HEK293 (cell line): ENCODE data around the gene TM7SF3.
A peak's percentile ranks its signal among the peaks of the same experiment; 100 is the strongest.

Experiments used
- CTCF ChIA-PET: fragments of 350-600 bp; formaldehyde crosslinking; extraction: SDS; loops from one replicate; lab custom pipeline; 2021; ENCODE audit warnings: antibody characterized with exemption; lab: Yijun Ruan, JAX
- POLR2A ChIA-PET: fragments of 300-600 bp; formaldehyde crosslinking; extraction: SDS; loops from one replicate; lab custom pipeline; 2020; ENCODE audit warnings: antibody characterized with exemption, inconsistent platforms; lab: Yijun Ruan, JAX
- H3K27ac ChIP-seq: fragments of 200-500 bp; sonication (Bioruptor generic); 2 replicates; pipeline ENCODE4 v1.5.1; 2014; ENCODE audit warnings: low read depth, low read length, control low read depth, inconsistent platforms; ENCODE audit errors: extremely low read depth
- H3K36me3 ChIP-seq, 2 experiments: fragments of 200-500 bp in 1 of 2; sonication (Bioruptor generic) in 1 of 2; 1 replicate in 1 of 2; 2 replicates in 1 of 2; pipeline ENCODE4 v1.5.1; 2014 to 2017; ENCODE audit warnings: inconsistent platforms in 2 of 2, low read length in 2 of 2; ENCODE audit not compliant: control insufficient read depth in 2 of 2, insufficient read depth in 1 of 2
- H3K4me1 ChIP-seq: fragments of 200-500 bp; sonication (Bioruptor generic); 2 replicates; pipeline ENCODE4 v1.5.1; 2014; ENCODE audit warnings: mild to moderate bottlenecking, low read length, inconsistent platforms; ENCODE audit not compliant: control insufficient read depth, insufficient read depth
- H3K4me3 ChIP-seq: 2 replicates; pipeline ENCODE4 v1.5.1; 2011; ENCODE audit warnings: low read depth, mild to moderate bottlenecking, control low read depth, low read length, moderate library complexity
- H3K9me3 ChIP-seq: fragments of 200-500 bp; sonication (Bioruptor generic); 2 replicates; pipeline ENCODE4 v1.5.1; 2014; ENCODE audit warnings: low read depth, low read length, inconsistent platforms; ENCODE audit not compliant: control insufficient read depth, insufficient read depth
- AEBP2 ChIP-seq: fragments of 450-650 bp; formaldehyde crosslinking; IDR thresholded peaks from 2 replicates; pipeline ENCODE4 v1.5.1; 2016; ENCODE audit warnings: missing biosample characterization, missing genetic modification characterization, borderline replicate concordance
- GLI2 ChIP-seq: fragments of 450-650 bp; formaldehyde crosslinking; IDR thresholded peaks from 2 replicates; pipeline ENCODE4; 2017; ENCODE audit warnings: missing biosample characterization, missing genetic modification characterization, low read depth, borderline replicate concordance
- GLIS1 ChIP-seq: fragments of 450-650 bp; formaldehyde crosslinking; IDR thresholded peaks from 2 replicates; pipeline ENCODE4 v1.5.1; 2016; ENCODE audit warnings: missing biosample characterization, missing genetic modification characterization
- IKZF3 ChIP-seq: fragments of 450-650 bp; IDR thresholded peaks from 2 replicates; pipeline ENCODE4 v1.5.0; 2018; ENCODE audit warnings: missing biosample characterization, mild to moderate bottlenecking, missing genetic modification characterization, moderate library complexity
- PATZ1 ChIP-seq: fragments of 450-650 bp; formaldehyde crosslinking; IDR thresholded peaks from 2 replicates; pipeline ENCODE4 v1.5.1; 2016; ENCODE audit warnings: missing biosample characterization, missing genetic modification characterization
- REST ChIP-seq: fragments of 450-650 bp; formaldehyde crosslinking; IDR thresholded peaks from 2 replicates; pipeline ENCODE4 v1.5.1; 2016; ENCODE audit warnings: missing biosample characterization, missing genetic modification characterization
- ZBTB1 ChIP-seq: fragments of 450-650 bp; formaldehyde crosslinking; IDR thresholded peaks from 2 replicates; pipeline ENCODE4 v1.5.1; 2016; ENCODE audit warnings: missing biosample characterization, missing genetic modification characterization
- ZBTB48 ChIP-seq: fragments of 450-650 bp; formaldehyde crosslinking; IDR thresholded peaks from 2 replicates; pipeline ENCODE4 v1.5.1; 2016; ENCODE audit warnings: missing biosample characterization, missing genetic modification characterization
- ZBTB7A ChIP-seq: fragments of 450-650 bp; formaldehyde crosslinking; IDR thresholded peaks from 2 replicates; pipeline ENCODE4 v1.5.1; 2016; ENCODE audit warnings: low read depth, missing biosample characterization, missing genetic modification characterization
- ZEB2 ChIP-seq: fragments of 450-650 bp; formaldehyde crosslinking; IDR thresholded peaks from 2 replicates; pipeline ENCODE4 v1.5.1; 2016; ENCODE audit warnings: missing biosample characterization, missing genetic modification characterization
- ZIC2 ChIP-seq: fragments of 450-650 bp; formaldehyde crosslinking; IDR thresholded peaks from 2 replicates; pipeline ENCODE4 v1.5.1; 2016; ENCODE audit warnings: missing biosample characterization, missing genetic modification characterization
- ZNF114 ChIP-seq: fragments of 450-650 bp; formaldehyde crosslinking; IDR thresholded peaks from 2 replicates; pipeline ENCODE4 v1.5.0; 2017; ENCODE audit warnings: missing biosample characterization, missing genetic modification characterization
- ZNF133 ChIP-seq: fragments of 450-650 bp; formaldehyde crosslinking; IDR thresholded peaks from 2 replicates; pipeline ENCODE4 v1.5.1; 2016; ENCODE audit warnings: missing biosample characterization, missing genetic modification characterization
- ZNF221 ChIP-seq: fragments of 450-650 bp; formaldehyde crosslinking; IDR thresholded peaks from 2 replicates; pipeline ENCODE4 v1.5.1; 2017; ENCODE audit warnings: missing biosample characterization, missing genetic modification characterization, borderline replicate concordance
- ZNF26 ChIP-seq: fragments of 450-650 bp; formaldehyde crosslinking; IDR thresholded peaks from 2 replicates; pipeline ENCODE4 v1.5.1; 2016; ENCODE audit warnings: missing biosample characterization, missing genetic modification characterization
- ZNF266 ChIP-seq: fragments of 450-650 bp; formaldehyde crosslinking; IDR thresholded peaks from 2 replicates; pipeline ENCODE4 v1.5.1; 2016; ENCODE audit warnings: missing biosample characterization, missing genetic modification characterization, low read depth
- ZNF394 ChIP-seq: fragments of 450-650 bp; formaldehyde crosslinking; IDR thresholded peaks from 2 replicates; pipeline ENCODE4 v1.5.1; 2016; ENCODE audit warnings: missing biosample characterization, missing genetic modification characterization, mild to moderate bottlenecking, moderate library complexity, borderline replicate concordance
- ZNF449 ChIP-seq: fragments of 450-650 bp; formaldehyde crosslinking; IDR thresholded peaks from 2 replicates; pipeline ENCODE4 v1.5.1; 2017; ENCODE audit warnings: missing biosample characterization, mild to moderate bottlenecking, missing genetic modification characterization, moderate library complexity
- ZNF558 ChIP-seq: fragments of 450-650 bp; formaldehyde crosslinking; IDR thresholded peaks from 2 replicates; pipeline ENCODE4 v1.5.1; 2016; ENCODE audit warnings: missing biosample characterization, missing genetic modification characterization
- ZNF626 ChIP-seq: fragments of 450-650 bp; sonication (Bioruptor Pico); formaldehyde crosslinking; IDR thresholded peaks from 2 replicates; pipeline ENCODE4 v1.5.1; 2018; ENCODE audit warnings: missing biosample characterization, missing genetic modification characterization, inconsistent platforms
- ZNF670 ChIP-seq: fragments of 450-650 bp; formaldehyde crosslinking; IDR thresholded peaks from 2 replicates; pipeline ENCODE4 v1.5.1; 2016; ENCODE audit warnings: missing biosample characterization, missing genetic modification characterization, low read depth
- ZNF677 ChIP-seq: fragments of 450-650 bp; IDR thresholded peaks from 2 replicates; pipeline ENCODE4 v1.5.0; 2018; ENCODE audit warnings: missing biosample characterization, mild to moderate bottlenecking, missing genetic modification characterization, moderate library complexity

The TM7SF3 gene

GRCh38 chr12:26939953-26940352 lies 74.2 kb downstream of the TM7SF3 start (continued):
- TF ChIP-seq AEBP2 (tag by site-specific recombination) (no peak), ZNF558 (tag by site-specific recombination) (no peak), ZNF114 (tag by site-specific recombination) (no peak), ZBTB1 (tag by site-specific recombination) (no peak), ZNF449 (tag by site-specific recombination) (no peak), ZNF394 (tag by site-specific recombination) (no peak), ZEB2 (tag by site-specific recombination) (no peak), GLI2 (no peak), ZNF221 (tag by site-specific recombination) (no peak)

- peak; percentile 43; the same call in 1 of the 2 replicates for TF ChIP-seq PATZ1 (tag by site-specific recombination)
- TF ChIP-seq ZNF266 = no peak
- H3K9me3 ChIP-seq = no peaks in the 10 kb centered on the region
- H3K27ac ChIP-seq = peak overlapping the region; percentile 91
- ChIA-PET POLR2A (interaction anchor here (1.0 kb wide), 1 partner anchor 106 kb away, joined by 4 read pairs; the partner anchor contains the start of gene ITPR2), CTCF (interaction anchor here (0.6 kb wide), 1 partner anchor 76 kb away, joined by 4 read pairs; no protein-coding TSS in a partner anchor)
- H3K4me3 ChIP-seq = peak overlapping the region; percentile 87
- no peaks in the 10 kb centered on the region for H3K36me3 ChIP-seq
- H3K4me1 ChIP-seq = peaks cover 27% of the 10 kb centered on the region
Observed at GRCh38 chr12:26939192-26939832, 74.9 kb downstream of the TM7SF3 start.

GRCh38 chr12:26938701-26939062 lies 75.5 kb downstream of the TM7SF3 start:
- CTCF ChIA-PET = interaction anchor here (0.6 kb wide), 1 partner anchor 76 kb away, joined by 4 read pairs; no protein-coding TSS in a partner anchor
- Histone ChIP-seq H3K27ac (peak overlapping the region; percentile 91), H3K4me3 (peak overlapping the region; percentile 87), H3K36me3 (no peaks in the 10 kb centered on the region; a peak in 1 of 3 replicates), H3K4me1 (peaks cover 27% of the 10 kb centered on the region), H3K9me3 (no peaks in the 10 kb centered on the region)
- POLR2A ChIA-PET = interaction anchor here (0.5 to 1.0 kb wide), 2 partner anchors 105 to 760 kb away, joined by 3 to 4 read pairs; partner anchors contain the start of gene ITPR2
- no peak for TF ChIP-seq IKZF3 (tag by site-specific recombination)
- peak; percentile 33; the same call in 1 of the 2 replicates for TF ChIP-seq ZBTB7A (tag by site-specific recombination)
- no peak; the same call in 1 of the 2 replicates for TF ChIP-seq REST (tag by site-specific recombination)
- TF ChIP-seq ZIC2 (tag by site-specific recombination) = no peak
- TF ChIP-seq ZNF670 (tag by site-specific recombination) = no peak
- peak; percentile 58; the same call in 1 of the 2 replicates for TF ChIP-seq ZBTB48 (tag by site-specific recombination)
- TF ChIP-seq ZNF26 (tag by site-specific recombination) = no peak
- no peak for TF ChIP-seq ZNF626
- peak; percentile 10; the same call in 1 of the 2 replicates for TF ChIP-seq GLIS1
- TF ChIP-seq ZNF677 = no peak
- no peak for TF ChIP-seq ZNF133
